Measurements from ENCODE around the gene GOLM1. TPM values are rescaled to one million over a fixed set of nuclear protein-coding genes. Genes with fewer than 3 reads are reported as not detected.

GOLM1 gene
- total and polyA plus RNA-seq, 10 of the 15 experiments (the other 5 are each of a cell fraction or from before 2014, with no cell fraction given), result 0.41 to 25.9 (median 18.7) TPM

DNA sequence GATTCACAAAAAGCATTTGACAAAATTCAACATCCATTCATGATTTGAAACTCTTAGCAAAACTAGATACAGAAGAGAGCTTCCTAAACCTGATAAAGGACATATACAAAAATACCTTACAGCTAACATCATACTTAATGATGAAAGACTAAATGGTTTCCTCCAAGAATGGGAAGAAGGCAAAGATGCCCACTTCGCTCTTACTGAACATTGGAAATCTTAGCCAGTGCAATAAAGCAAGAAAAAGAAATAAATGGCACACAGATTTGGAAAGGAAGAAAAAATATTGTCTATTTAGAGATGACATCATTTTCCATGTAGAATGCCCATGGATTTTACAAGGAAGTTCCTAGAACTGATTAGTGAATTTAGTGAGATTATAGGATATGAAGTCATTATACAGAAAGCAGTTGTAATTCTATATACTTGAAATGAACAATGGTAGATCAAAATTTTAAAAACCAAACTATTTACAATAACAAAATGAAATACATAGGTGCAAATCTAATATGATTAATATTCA is 94.0 kb downstream of the GOLM1 start:
- Histone ChIP-seq H3K9ac (ENCODE audit: control insufficient read depth, insufficient read depth, low read length) (no peak overlapping the region), H3K27me3 (replicated peaks in 1 of 2; ENCODE audit: control insufficient read depth in 2 of 2, insufficient read depth in 2 of 2, low read length in 1 of 2) (no peaks in the 10 kb centered on the region), H3K4me2 (ENCODE audit: control insufficient read depth, insufficient read depth) (no peak overlapping the region), H3K36me3 (ENCODE audit: control insufficient read depth in 2 of 2, insufficient read depth in 2 of 2, low read length in 1 of 2) (peaks cover 0 to 11% of the 10 kb centered on the region in 2 experiments; a peak in 2 of 4 replicates), H3K27ac (ENCODE audit: control insufficient read depth, insufficient read depth) (no peak overlapping the region), H3K79me2 (ENCODE audit: control insufficient read depth, insufficient read depth, low read length) (no peaks in the 10 kb centered on the region), H3K4me3 (no peak overlapping the region), H3K9me3 (replicated peaks; ENCODE audit: control insufficient read depth, insufficient read depth, low read length) (no peaks in the 10 kb centered on the region; the same call in 2 of the 3 replicates), H4K20me1 (ENCODE audit: control insufficient read depth, insufficient read depth) (no peaks in the 10 kb centered on the region), H3K4me1 (ENCODE audit: control insufficient read depth, insufficient read depth, low read length) (no peaks in the 10 kb centered on the region), H2AFZ (ENCODE audit: control insufficient read depth, low read depth, low read length) (no peak overlapping the region)
- SMC1A ChIA-PET (ENCODE audit: uncharacterized antibody, unreplicated experiment), result no interaction called here
- ATAC-seq (no peak), FAIRE-seq (no peak), DNase-seq (ENCODE audit: low read depth, low spot score) (no peak)
- RAD21 ChIA-PET (ENCODE audit: unreplicated experiment), result no interaction called here
- in situ Hi-C loops (cut with MboI), result no loop called here
- 100% methylated on average over 1 of the region's 1 CpG for WGBS (ENCODE audit: insufficient coverage, insufficient replicate concordance, low lambda C conversion rate, missing lambda C conversion rate)
- CTCF ChIA-PET, result interaction anchor here (1.2 kb wide), 1 partner anchor 42 kb away, joined by 4 read pairs; no protein-coding TSS in a partner anchor
- no TSS peak for BruUV-seq (replicated peaks)
- TF ChIP-seq, protein P1, sequence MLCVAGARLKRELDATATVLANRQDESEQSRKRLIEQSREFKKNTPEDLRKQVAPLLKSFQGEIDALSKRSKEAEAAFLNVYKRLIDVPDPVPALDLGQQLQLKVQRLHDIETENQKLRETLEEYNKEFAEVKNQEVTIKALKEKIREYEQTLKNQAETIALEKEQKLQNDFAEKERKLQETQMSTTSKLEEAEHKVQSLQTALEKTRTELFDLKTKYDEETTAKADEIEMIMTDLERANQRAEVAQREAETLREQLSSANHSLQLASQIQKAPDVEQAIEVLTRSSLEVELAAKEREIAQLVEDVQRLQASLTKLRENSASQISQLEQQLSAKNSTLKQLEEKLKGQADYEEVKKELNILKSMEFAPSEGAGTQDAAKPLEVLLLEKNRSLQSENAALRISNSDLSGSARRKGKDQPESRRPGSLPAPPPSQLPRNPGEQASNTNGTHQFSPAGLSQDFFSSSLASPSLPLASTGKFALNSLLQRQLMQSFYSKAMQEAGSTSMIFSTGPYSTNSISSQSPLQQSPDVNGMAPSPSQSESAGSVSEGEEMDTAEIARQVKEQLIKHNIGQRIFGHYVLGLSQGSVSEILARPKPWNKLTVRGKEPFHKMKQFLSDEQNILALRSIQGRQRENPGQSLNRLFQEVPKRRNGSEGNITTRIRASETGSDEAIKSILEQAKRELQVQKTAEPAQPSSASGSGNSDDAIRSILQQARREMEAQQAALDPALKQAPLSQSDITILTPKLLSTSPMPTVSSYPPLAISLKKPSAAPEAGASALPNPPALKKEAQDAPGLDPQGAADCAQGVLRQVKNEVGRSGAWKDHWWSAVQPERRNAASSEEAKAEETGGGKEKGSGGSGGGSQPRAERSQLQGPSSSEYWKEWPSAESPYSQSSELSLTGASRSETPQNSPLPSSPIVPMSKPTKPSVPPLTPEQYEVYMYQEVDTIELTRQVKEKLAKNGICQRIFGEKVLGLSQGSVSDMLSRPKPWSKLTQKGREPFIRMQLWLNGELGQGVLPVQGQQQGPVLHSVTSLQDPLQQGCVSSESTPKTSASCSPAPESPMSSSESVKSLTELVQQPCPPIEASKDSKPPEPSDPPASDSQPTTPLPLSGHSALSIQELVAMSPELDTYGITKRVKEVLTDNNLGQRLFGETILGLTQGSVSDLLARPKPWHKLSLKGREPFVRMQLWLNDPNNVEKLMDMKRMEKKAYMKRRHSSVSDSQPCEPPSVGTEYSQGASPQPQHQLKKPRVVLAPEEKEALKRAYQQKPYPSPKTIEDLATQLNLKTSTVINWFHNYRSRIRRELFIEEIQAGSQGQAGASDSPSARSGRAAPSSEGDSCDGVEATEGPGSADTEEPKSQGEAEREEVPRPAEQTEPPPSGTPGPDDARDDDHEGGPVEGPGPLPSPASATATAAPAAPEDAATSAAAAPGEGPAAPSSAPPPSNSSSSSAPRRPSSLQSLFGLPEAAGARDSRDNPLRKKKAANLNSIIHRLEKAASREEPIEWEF (IDR thresholded peaks at IDR 0.05; ENCODE audit: insufficient replicate concordance, low read depth, low read length), result no peak
- no peak for TF ChIP-seq ASH2L (IDR thresholded peaks at IDR 0.05; ENCODE audit: borderline replicate concordance, low read depth)
- TF ChIP-seq RUNX3 (IDR thresholded peaks at IDR 0.05; ENCODE audit: low read length), result no peak
- TF ChIP-seq, protein P2, sequence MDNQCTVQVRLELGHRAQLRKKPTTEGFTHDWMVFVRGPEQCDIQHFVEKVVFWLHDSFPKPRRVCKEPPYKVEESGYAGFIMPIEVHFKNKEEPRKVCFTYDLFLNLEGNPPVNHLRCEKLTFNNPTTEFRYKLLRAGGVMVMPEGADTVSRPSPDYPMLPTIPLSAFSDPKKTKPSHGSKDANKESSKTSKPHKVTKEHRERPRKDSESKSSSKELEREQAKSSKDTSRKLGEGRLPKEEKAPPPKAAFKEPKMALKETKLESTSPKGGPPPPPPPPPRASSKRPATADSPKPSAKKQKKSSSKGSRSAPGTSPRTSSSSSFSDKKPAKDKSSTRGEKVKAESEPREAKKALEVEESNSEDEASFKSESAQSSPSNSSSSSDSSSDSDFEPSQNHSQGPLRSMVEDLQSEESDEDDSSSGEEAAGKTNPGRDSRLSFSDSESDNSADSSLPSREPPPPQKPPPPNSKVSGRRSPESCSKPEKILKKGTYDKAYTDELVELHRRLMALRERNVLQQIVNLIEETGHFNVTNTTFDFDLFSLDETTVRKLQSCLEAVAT (IDR thresholded peaks at IDR 0.05), result no peak
- TF ChIP-seq SP1 (IDR thresholded peaks at IDR 0.05; ENCODE audit: low read depth, low read length), result no peak
- no peak for TF ChIP-seq MTA3 (IDR thresholded peaks at IDR 0.05; ENCODE audit: borderline replicate concordance, low read length)
- no peak for TF ChIP-seq USF2 (IDR thresholded peaks at IDR 0.05; ENCODE audit: borderline replicate concordance, low read depth, low read length)
- TF ChIP-seq, protein P3, sequence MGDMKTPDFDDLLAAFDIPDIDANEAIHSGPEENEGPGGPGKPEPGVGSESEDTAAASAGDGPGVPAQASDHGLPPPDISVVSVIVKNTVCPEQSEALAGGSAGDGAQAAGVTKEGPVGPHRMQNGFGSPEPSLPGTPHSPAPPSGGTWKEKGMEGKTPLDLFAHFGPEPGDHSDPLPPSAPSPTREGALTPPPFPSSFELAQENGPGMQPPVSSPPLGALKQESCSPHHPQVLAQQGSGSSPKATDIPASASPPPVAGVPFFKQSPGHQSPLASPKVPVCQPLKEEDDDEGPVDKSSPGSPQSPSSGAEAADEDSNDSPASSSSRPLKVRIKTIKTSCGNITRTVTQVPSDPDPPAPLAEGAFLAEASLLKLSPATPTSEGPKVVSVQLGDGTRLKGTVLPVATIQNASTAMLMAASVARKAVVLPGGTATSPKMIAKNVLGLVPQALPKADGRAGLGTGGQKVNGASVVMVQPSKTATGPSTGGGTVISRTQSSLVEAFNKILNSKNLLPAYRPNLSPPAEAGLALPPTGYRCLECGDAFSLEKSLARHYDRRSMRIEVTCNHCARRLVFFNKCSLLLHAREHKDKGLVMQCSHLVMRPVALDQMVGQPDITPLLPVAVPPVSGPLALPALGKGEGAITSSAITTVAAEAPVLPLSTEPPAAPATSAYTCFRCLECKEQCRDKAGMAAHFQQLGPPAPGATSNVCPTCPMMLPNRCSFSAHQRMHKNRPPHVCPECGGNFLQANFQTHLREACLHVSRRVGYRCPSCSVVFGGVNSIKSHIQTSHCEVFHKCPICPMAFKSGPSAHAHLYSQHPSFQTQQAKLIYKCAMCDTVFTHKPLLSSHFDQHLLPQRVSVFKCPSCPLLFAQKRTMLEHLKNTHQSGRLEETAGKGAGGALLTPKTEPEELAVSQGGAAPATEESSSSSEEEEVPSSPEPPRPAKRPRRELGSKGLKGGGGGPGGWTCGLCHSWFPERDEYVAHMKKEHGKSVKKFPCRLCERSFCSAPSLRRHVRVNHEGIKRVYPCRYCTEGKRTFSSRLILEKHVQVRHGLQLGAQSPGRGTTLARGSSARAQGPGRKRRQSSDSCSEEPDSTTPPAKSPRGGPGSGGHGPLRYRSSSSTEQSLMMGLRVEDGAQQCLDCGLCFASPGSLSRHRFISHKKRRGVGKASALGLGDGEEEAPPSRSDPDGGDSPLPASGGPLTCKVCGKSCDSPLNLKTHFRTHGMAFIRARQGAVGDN (IDR thresholded peaks at IDR 0.05), result no peak
- no peak for TF ChIP-seq ZSCAN29 (IDR thresholded peaks at IDR 0.05)
- no peak for TF ChIP-seq JUNB (IDR thresholded peaks at IDR 0.05)
- TF ChIP-seq SRF (IDR thresholded peaks at IDR 0.05; ENCODE audit: low read depth in 2 of 2, low read length in 2 of 2), result no peak
- intact Hi-C loops (cut with micrococcal nuclease; ENCODE audit: unreplicated experiment), result no loop called here
- POLR2A ChIA-PET, result no interaction called here
